OCI-LY1 (cell line): ENCODE results near the gene MARCHF9.

Experiments
- H2AFZ ChIP-seq: fragments of 200-600 bp; sonication (generic), shearing (Covaris generic); 2 replicates; pipeline ENCODE4 v1.6.0; 2014; ENCODE audit warnings: antibody characterized with exemption, mild to moderate bottlenecking, low read length
- H3F3A ChIP-seq: fragments of 200-600 bp; sonication (generic), shearing (Covaris generic); 2 replicates; pipeline ENCODE4 v1.6.0; 2014; ENCODE audit warnings: mild to moderate bottlenecking, antibody characterized with exemption, low read length, moderate library complexity; ENCODE audit not compliant: insufficient read depth
- H3K27ac ChIP-seq: fragments of 200-600 bp; sonication (generic); 2 replicates; pipeline ENCODE4 v1.5.1; 2014; ENCODE audit warnings: low read length, mixed run types, mild to moderate bottlenecking, low read depth; ENCODE audit not compliant: poor library complexity, severe bottlenecking
- H3K27me3 ChIP-seq: fragments of 200-600 bp; sonication (generic); 2 replicates; pipeline ENCODE4 v1.6.0; 2014; ENCODE audit warnings: antibody characterized with exemption, mild to moderate bottlenecking, low read length, moderate library complexity; ENCODE audit not compliant: insufficient read depth
- H3K36me3 ChIP-seq: fragments of 200-600 bp; sonication (generic); 2 replicates; pipeline ENCODE4 v1.6.1; 2014; ENCODE audit warnings: mild to moderate bottlenecking, antibody characterized with exemption, low read length, moderate library complexity, mixed read lengths; ENCODE audit not compliant: insufficient read depth
- H3K4me1 ChIP-seq: fragments of 200-600 bp; sonication (generic); 2 replicates; pipeline ENCODE4 v1.5.1; 2014; ENCODE audit warnings: mild to moderate bottlenecking, low read length, moderate library complexity; ENCODE audit not compliant: insufficient read depth, severe bottlenecking
- H3K4me2 ChIP-seq: fragments of 200-600 bp; sonication (generic), shearing (Covaris generic); 2 replicates; pipeline ENCODE4 v1.6.1; 2014; ENCODE audit warnings: low read length
- H3K4me3 ChIP-seq: fragments of 200-600 bp; sonication (generic); 2 replicates; pipeline ENCODE4 v1.5.1; 2014; ENCODE audit warnings: low read length, low read depth, mild to moderate bottlenecking, mixed read lengths; ENCODE audit not compliant: poor library complexity, severe bottlenecking
- H3K79me2 ChIP-seq: fragments of 200-600 bp; shearing (Covaris generic); 2 replicates; pipeline ENCODE4 v1.6.1; 2016; ENCODE audit warnings: mixed run types, low read length, mixed read lengths; ENCODE audit not compliant: insufficient read depth
- H3K9ac ChIP-seq: fragments of 200-600 bp; sonication (generic), shearing (Covaris generic); 2 replicates; pipeline ENCODE4 v1.6.1; 2014; ENCODE audit warnings: mild to moderate bottlenecking, low read length, mixed read lengths
- H3K9me2 ChIP-seq: fragments of 200-600 bp; sonication (generic), shearing (Covaris generic); 2 replicates; pipeline ENCODE4 v1.6.1; 2014; ENCODE audit warnings: low read depth, mild to moderate bottlenecking, low read length, mixed read lengths
- H3K9me3 ChIP-seq: fragments of 200-600 bp; shearing (Covaris generic); 2 replicates; pipeline ENCODE4 v1.6.1; 2014; ENCODE audit warnings: low read length, mixed read lengths
- H4K20me1 ChIP-seq: fragments of 200-600 bp; sonication (generic), shearing (Covaris generic); 2 replicates; pipeline ENCODE4 v1.6.0; 2016; ENCODE audit warnings: mild to moderate bottlenecking, low read length; ENCODE audit not compliant: insufficient read depth
- CTCF ChIP-seq: fragments of 200-600 bp; sonication (generic), shearing (Covaris generic); IDR thresholded peaks from 2 replicates; pipeline ENCODE4 v1.5.1; 2017; ENCODE audit warnings: mild to moderate bottlenecking, antibody characterized with exemption, low read length, moderate library complexity, mixed read lengths
- EZH2 ChIP-seq: fragments of 200-600 bp; sonication (generic), shearing (Covaris generic); IDR thresholded peaks from 2 replicates; pipeline ENCODE4 v1.8.0; 2017; ENCODE audit warnings: borderline replicate concordance, mixed run types, mild to moderate bottlenecking, antibody characterized with exemption, low read length, moderate library complexity, mixed read lengths

The MARCHF9 gene

DNA sequence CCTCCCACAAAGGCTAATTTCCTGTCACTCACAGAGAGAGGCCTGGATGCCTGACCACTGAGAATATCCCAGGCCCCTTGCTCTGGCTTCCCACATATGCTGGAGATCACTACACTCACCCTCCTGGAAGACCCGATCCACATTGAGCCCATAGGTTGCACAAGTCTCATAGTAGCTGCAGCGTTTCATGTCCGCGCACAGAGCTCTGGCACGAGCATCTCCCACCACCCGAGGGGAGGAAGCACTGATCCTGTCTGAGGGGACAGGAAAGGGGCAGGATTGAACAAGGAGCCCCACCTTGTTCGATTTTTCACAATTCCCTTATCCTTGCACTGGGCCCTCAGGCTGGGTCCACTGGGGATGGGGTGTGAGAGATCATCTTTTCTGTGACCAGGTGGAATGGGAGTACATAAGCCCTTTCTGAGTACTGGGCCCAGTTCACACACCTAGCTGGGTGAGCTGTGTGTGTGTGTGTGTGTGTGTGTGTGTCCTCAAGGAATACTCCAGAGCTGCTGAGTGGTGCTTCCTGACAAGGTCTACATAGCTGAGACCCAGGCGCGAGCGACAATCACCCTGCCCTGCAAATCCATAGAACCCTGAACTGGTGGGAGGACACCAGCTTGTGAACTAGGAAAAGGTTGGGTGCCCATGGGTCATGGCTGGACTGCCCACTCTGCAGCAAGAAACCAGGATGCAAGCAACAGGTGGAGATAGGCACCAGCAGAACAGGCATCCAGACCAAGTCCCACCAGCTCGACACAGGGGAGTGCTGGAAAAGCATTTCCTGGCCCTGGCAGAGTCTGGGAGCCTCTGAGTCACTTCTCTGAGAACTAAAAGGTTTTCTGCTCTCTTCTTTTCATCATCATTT lies 21.9 kb upstream of the MARCHF9 start:
- no peaks in the 10 kb centered on the region for H3K9me2 ChIP-seq
- H3K79me2 ChIP-seq: no peaks in the 10 kb centered on the region
- H3K4me3 ChIP-seq: no peak overlapping the region
- H3K4me1 ChIP-seq: no peaks in the 10 kb centered on the region
- no peak overlapping the region for H3K4me2 ChIP-seq
- no peak overlapping the region for H3K27ac ChIP-seq
- H3K9ac ChIP-seq: no peak overlapping the region
- H4K20me1 ChIP-seq: no peaks in the 10 kb centered on the region
- no peak for TF ChIP-seq EZH2
- no peak for TF ChIP-seq CTCF
- H2AFZ ChIP-seq: no peak overlapping the region
- no peaks in the 10 kb centered on the region for H3F3A ChIP-seq
- no peaks in the 10 kb centered on the region for H3K27me3 ChIP-seq
- peaks cover 39% of the 10 kb centered on the region for H3K36me3 ChIP-seq
- H3K9me3 ChIP-seq: no peaks in the 10 kb centered on the region

- H3K4me2 ChIP-seq: no peak overlapping the region
- H3K4me1 ChIP-seq: no peaks in the 10 kb centered on the region
- H3K27ac ChIP-seq: no peak overlapping the region
- no peaks in the 10 kb centered on the region for H3F3A ChIP-seq
- no peaks in the 10 kb centered on the region for H3K9me2 ChIP-seq
- H4K20me1 ChIP-seq: no peaks in the 10 kb centered on the region
- no peaks in the 10 kb centered on the region for H3K9me3 ChIP-seq
- H2AFZ ChIP-seq: no peak overlapping the region
- TF ChIP-seq CTCF (no peak), EZH2 (no peak)
- no peak overlapping the region for H3K4me3 ChIP-seq
- no peaks in the 10 kb centered on the region for H3K27me3 ChIP-seq
- no peak overlapping the region for H3K9ac ChIP-seq
- peaks cover 36% of the 10 kb centered on the region for H3K36me3 ChIP-seq
- H3K79me2 ChIP-seq: no peaks in the 10 kb centered on the region
Measured at GRCh38 chr12:57733928-57734327, 21.0 kb upstream of the MARCHF9 start.

DNA sequence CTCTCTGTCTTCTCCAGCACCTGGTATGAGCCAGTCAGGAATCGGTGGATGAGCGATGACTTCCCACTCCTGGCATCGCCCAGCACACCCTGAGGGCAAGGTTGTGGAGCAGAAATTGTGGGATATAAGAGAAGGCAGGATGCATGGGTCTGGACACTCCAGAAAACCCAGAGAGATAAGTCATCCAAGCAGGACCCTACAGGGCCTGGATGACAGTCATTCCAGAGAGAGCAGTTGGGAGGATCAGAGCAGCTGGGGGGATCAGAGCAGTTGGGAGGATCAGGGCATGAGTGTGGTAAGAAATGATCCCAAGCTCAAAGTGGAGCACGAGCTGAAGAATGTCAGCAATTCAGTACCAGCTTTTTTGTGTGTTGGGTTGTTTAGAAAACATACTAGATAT lies 20.3 kb upstream of the MARCHF9 start:
- H3K27ac ChIP-seq: no peak overlapping the region
- TF ChIP-seq CTCF (no peak), EZH2 (no peak)
- H3K9me2 ChIP-seq: no peaks in the 10 kb centered on the region
- no peaks in the 10 kb centered on the region for H3K79me2 ChIP-seq
- no peaks in the 10 kb centered on the region for H3K9me3 ChIP-seq
- peaks cover 33% of the 10 kb centered on the region for H3K36me3 ChIP-seq
- H2AFZ ChIP-seq: no peak overlapping the region
- no peak overlapping the region for H3K4me2 ChIP-seq
- no peaks in the 10 kb centered on the region for H4K20me1 ChIP-seq
- H3K4me1 ChIP-seq: peaks cover 4% of the 10 kb centered on the region
- no peak overlapping the region for H3K4me3 ChIP-seq
- no peak overlapping the region for H3K9ac ChIP-seq
- no peaks in the 10 kb centered on the region for H3F3A ChIP-seq
- no peaks in the 10 kb centered on the region for H3K27me3 ChIP-seq
